GM23248 (cell line): ENCODE measurements around the gene HPS1.

Experiments used
- EZH2 ChIP-seq: fragments of 200-600 bp; sonication (generic); IDR thresholded peaks from 2 replicates; pipeline ENCODE4 v1.6.1; 2018; ENCODE audit warnings: antibody characterized with exemption, mild to moderate bottlenecking; ENCODE audit not compliant: insufficient read depth, poor library complexity, severe bottlenecking
- EZH2phosphoT487 ChIP-seq: fragments of 200-600 bp; sonication (generic); IDR thresholded peaks from 2 replicates; pipeline ENCODE4 v1.6.1; 2018; ENCODE audit warnings: antibody characterized with exemption, moderate library complexity, mild to moderate bottlenecking, low read depth; ENCODE audit not compliant: insufficient read depth

- TF ChIP-seq EZH2 (no peak), EZH2phosphoT487 (no peak)
Measured at GRCh38 chr10:98463976-98464754, 17.4 kb upstream of the HPS1 start.
